ENCODE results near the gene MRPL50.

DNA sequence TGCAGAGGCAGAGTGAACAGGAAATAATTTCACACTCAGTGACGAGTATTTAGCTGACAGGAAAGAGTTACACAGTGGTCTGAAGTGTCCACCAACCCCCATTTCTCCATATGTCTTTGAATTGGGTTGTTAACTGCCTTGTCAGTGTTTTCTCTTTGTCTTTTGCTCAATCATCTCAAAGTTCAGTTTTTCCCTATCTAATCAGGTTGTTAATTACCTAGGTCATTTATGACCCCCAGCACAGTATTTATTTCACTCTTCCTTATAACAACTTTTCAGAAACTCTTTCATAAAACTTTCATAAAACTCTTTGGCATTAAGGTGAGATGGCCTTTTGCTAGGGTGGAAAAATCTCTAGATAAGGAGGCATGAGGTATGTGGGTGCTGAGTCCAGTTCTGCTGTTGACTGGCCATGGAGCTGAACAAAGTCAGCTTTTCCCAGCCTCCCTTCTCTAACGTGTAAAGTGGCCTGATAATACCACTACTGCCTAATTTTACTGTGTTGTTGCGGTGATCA is 42.4 kb upstream of the MRPL50 start:
- TF ChIP-seq YY1 (IDR thresholded peaks at IDR 0.05; ENCODE audit: insufficient read depth, insufficient read length) (no peak), ZNF274 (IDR thresholded peaks at IDR 0.05; ENCODE audit: low read depth, low read length) (no peak), SUZ12 (IDR thresholded peaks at IDR 0.05; ENCODE audit: extremely low read depth, insufficient read depth, insufficient read length) (no peak)
